HEK293T (cell line): ENCODE data around the gene GJB1.

Experiments
- CTCF ChIA-PET: fragments of 350-600 bp; formaldehyde crosslinking; extraction: SDS; loops from one replicate; lab custom pipeline; 2021; ENCODE audit warnings: antibody characterized with exemption, inconsistent platforms; lab: Yijun Ruan, JAX
- POLR2A ChIA-PET: fragments of 350-600 bp; formaldehyde crosslinking; extraction: SDS; loops from one replicate; lab custom pipeline; 2020; ENCODE audit warnings: antibody characterized with exemption, inconsistent platforms; lab: Yijun Ruan, JAX
- DNase-seq: peaks from one replicate; pipeline ENCODE4 v3.0.0; 2012; ENCODE audit warnings: mixed read lengths; ENCODE audit errors: extremely low spot score
- ARNT ChIP-seq: fragments of 450-650 bp; IDR thresholded peaks from 2 replicates; pipeline ENCODE4 v1.6.1; 2017; ENCODE audit warnings: mild to moderate bottlenecking
- BHLHE40 ChIP-seq: fragments of 450-650 bp; IDR thresholded peaks from 2 replicates; pipeline ENCODE4 v1.6.1; 2016; ENCODE audit warnings: mild to moderate bottlenecking, moderate library complexity, borderline replicate concordance
- CTBP1 ChIP-seq: fragments of 450-650 bp; IDR thresholded peaks from 2 replicates; pipeline ENCODE4 v1.6.1; 2016; ENCODE audit warnings: borderline replicate concordance
- ELF4 ChIP-seq: fragments of 450-650 bp; IDR thresholded peaks from 2 replicates; pipeline ENCODE4 v1.6.1; 2017; ENCODE audit warnings: antibody characterized with exemption
- FOXA1 ChIP-seq: fragments of 450-650 bp; IDR thresholded peaks from 2 replicates; pipeline ENCODE4 v1.6.1; 2016; ENCODE audit warnings: mild to moderate bottlenecking
- FOXK2 ChIP-seq: fragments of 450-650 bp; IDR thresholded peaks from 2 replicates; pipeline ENCODE4 v1.6.1; 2016; ENCODE audit warnings: mild to moderate bottlenecking
- FOXM1 ChIP-seq: fragments of 450-650 bp; IDR thresholded peaks from 2 replicates; pipeline ENCODE4 v1.6.1; 2017; ENCODE audit warnings: mild to moderate bottlenecking, borderline replicate concordance
- HDGF ChIP-seq: fragments of 450-650 bp; IDR thresholded peaks from 2 replicates; pipeline ENCODE4 v1.6.1; 2017; ENCODE audit warnings: antibody characterized with exemption, borderline replicate concordance
- L3MBTL2 ChIP-seq: fragments of 450-650 bp; conservative IDR thresholded peaks from 2 replicates; pipeline ENCODE4 v1.6.1; 2016; ENCODE audit warnings: mild to moderate bottlenecking
- LEF1 ChIP-seq: fragments of 450-650 bp; IDR thresholded peaks from 2 replicates; pipeline ENCODE4 v1.6.1; 2017; ENCODE audit warnings: mild to moderate bottlenecking, borderline replicate concordance
- NFRKB ChIP-seq: fragments of 450-650 bp; IDR thresholded peaks from 2 replicates; pipeline ENCODE4 v1.6.1; 2016; ENCODE audit warnings: mild to moderate bottlenecking, moderate library complexity
- SP1 ChIP-seq: fragments of 450-650 bp; IDR thresholded peaks from 2 replicates; pipeline ENCODE4 v1.6.1; 2017
- SUZ12 ChIP-seq: fragments of 450-650 bp; IDR thresholded peaks from 2 replicates; pipeline ENCODE4 v1.6.1; 2016; ENCODE audit warnings: mild to moderate bottlenecking
- TARDBP ChIP-seq: fragments of 450-650 bp; IDR thresholded peaks from 2 replicates; pipeline ENCODE4 v1.6.1; 2016
- ZNF384 ChIP-seq: fragments of 450-650 bp; IDR thresholded peaks from 2 replicates; pipeline ENCODE4 v1.6.1; 2016
- TF ChIP-seq, protein P1 (sequence below): fragments of 450-650 bp; IDR thresholded peaks from 2 replicates; pipeline ENCODE4 v1.6.1; 2016

The GJB1 gene

DNA sequence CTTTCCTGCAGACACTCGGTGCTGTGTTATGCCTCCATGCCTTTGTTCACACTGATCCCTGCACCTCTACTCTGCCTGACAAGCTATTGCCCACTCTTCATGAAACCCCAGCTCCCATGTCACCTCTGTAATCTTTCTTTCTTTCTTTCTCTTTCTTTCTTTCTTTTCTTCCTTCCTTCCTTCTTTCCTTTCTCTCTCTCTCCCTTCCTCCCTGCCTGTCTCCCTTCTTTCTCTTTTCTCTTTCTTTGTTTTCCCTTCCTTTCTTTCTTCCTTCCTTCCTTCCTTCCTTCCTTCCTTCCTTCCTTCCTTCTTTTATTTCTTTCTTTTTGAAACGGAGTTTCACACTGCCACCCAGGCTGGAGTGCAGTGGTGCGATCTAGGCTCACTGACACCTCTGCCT, 12.5 kb downstream of the GJB1 start:
- POLR2A ChIA-PET: no interaction called here
- 0 out of 2 replicates have a peak, but pooled peaks have one; percentile 15 for TF ChIP-seq BHLHE40
- TF ChIP-seq SUZ12: no peak
- DNase-seq: no peak
- CTCF ChIA-PET: no interaction called here

GRCh38 chrX:71236836-71237235, 13.8 kb downstream of the GJB1 start:
- no peak for DNase-seq
- CTCF ChIA-PET: no interaction called here
- POLR2A ChIA-PET: no interaction called here
- no peak for TF ChIP-seq ZNF384
- no peak for TF ChIP-seq SUZ12
- no peak for TF ChIP-seq FOXK2
- TF ChIP-seq LEF1: no peak
- TF ChIP-seq, protein P1, sequence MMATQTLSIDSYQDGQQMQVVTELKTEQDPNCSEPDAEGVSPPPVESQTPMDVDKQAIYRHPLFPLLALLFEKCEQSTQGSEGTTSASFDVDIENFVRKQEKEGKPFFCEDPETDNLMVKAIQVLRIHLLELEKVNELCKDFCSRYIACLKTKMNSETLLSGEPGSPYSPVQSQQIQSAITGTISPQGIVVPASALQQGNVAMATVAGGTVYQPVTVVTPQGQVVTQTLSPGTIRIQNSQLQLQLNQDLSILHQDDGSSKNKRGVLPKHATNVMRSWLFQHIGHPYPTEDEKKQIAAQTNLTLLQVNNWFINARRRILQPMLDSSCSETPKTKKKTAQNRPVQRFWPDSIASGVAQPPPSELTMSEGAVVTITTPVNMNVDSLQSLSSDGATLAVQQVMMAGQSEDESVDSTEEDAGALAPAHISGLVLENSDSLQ: no peak
- TF ChIP-seq ELF4: no peak
- no peak for TF ChIP-seq TARDBP

- CTCF ChIA-PET: no interaction called here
- DNase-seq: no peak
- POLR2A ChIA-PET: no interaction called here
- TF ChIP-seq NFRKB (no peak), SUZ12 (no peak), TARDBP (no peak), L3MBTL2 (no peak), ARNT (no peak)
- TF ChIP-seq, protein P1: no peak
Observed at GRCh38 chrX:71239781-71240180, 16.8 kb downstream of the GJB1 start.

DNA sequence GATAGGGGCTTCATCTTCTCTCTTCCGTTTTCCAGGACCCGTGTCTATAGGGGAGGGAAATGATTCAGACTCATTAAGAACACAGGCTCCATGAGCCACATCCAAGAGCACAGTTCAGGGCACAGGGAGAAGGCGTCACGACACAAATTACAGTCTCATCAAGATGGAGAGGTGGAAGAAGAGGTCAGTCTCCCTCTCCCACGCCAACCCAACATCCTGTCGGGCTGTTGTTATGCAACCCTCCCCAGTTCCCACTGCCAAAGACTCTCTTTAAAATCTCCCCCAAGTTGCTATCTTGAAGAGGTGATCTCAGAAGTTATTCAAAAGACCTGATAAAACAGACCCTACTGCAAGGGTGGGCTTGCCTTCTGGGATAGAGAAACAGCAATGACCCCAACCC, 18.3 kb downstream of the GJB1 start:
- ChIA-PET CTCF (no interaction called here), POLR2A (no interaction called here)
- TF ChIP-seq BHLHE40 (no peak), NFRKB (no peak), LEF1 (no peak), TARDBP (no peak), SUZ12 (no peak), CTBP1 (no peak), L3MBTL2 (no peak)
- DNase-seq: no peak

DNA sequence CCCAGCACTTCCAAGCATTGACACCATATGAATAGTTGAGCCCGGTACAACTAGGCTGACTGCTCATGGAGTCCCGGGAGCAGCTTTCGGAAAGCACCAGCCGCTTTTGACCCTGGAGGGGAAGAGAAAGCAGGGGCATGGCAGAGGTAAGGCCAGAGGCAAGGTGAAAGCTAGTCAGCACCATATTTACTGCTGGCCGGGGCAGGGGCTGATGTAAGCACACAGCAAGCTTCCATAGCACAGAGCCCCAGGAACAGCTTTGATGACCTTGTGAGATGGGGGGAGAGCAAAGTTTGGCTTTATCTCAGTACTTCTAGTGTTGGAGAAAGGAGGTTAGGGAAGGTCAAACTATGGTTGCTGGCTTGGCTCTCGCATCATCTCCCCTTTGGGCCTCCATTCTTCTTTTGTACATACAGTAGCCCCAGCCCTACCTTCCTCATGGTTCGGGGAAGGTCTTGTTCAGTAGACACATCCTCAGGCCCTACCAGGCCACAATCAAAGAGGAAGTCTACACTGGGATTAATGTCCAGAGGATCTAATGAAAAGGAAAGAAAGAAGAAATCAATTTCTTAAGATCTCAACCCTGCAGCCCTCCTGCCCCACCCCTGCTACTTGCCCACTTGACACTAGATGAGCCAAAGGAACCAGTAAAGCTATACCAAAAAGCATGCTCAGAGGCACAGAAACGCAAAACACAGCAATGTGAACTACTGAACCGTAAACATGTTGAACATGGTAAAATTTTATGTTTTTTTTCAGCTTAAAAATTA, 21.5 kb downstream of the GJB1 start:
- TF ChIP-seq L3MBTL2 (no peak), FOXK2 (no peak), HDGF (no peak), ELF4 (no peak), NFRKB (no peak)
- TF ChIP-seq, protein P1: no peak
- no peak for DNase-seq
- CTCF ChIA-PET: no interaction called here
- POLR2A ChIA-PET: no interaction called here

GRCh38 chrX:71245159-71245558, 22.1 kb downstream of the GJB1 start:
- no peak for DNase-seq
- CTCF ChIA-PET: no interaction called here
- TF ChIP-seq NFRKB: no peak
- no peak for TF ChIP-seq FOXK2
- TF ChIP-seq FOXM1: no peak
- TF ChIP-seq ZNF384: no peak
- TF ChIP-seq LEF1: no peak
- TF ChIP-seq, protein P1: no peak
- no peak for TF ChIP-seq SP1
- no peak for TF ChIP-seq FOXA1
- POLR2A ChIA-PET: no interaction called here

- CTCF ChIA-PET: no interaction called here
- TF ChIP-seq BHLHE40 (no peak), FOXM1 (no peak), SUZ12 (no peak), LEF1 (no peak), ZNF384 (no peak), NFRKB (no peak), FOXA1 (no peak), TARDBP (no peak)
- TF ChIP-seq, protein P1: no peak
Observed at GRCh38 chrX:71250841-71251240, 27.8 kb downstream of the GJB1 start.

More at GRCh38 chrX:71250841-71251240, 27.8 kb downstream of the GJB1 start:
- POLR2A ChIA-PET: interaction anchor here (1.1 kb wide), 1 partner anchor 23 kb away, joined by 3 read pairs; no protein-coding TSS in a partner anchor
- DNase-seq: no peak
